ENCODE results near the gene ANXA10.
A peak's percentile ranks its signal among the peaks of the same experiment; 100 is the strongest.

Gene ANXA10

GRCh38 chr4:168119100-168119499, 26.8 kb downstream of the ANXA10 start:
- ChIA-PET POLR2A (no interaction called here), CTCF (no interaction called here)
- TF ChIP-seq ELF4 (IDR thresholded peaks at IDR 0.05) = no peak
- no peak for TF ChIP-seq FOXM1 (IDR thresholded peaks at IDR 0.05; ENCODE audit: borderline replicate concordance)
- no peak for TF ChIP-seq FOXK2 (IDR thresholded peaks at IDR 0.05)
- no peak for TF ChIP-seq SP1 (IDR thresholded peaks at IDR 0.05)
- TF ChIP-seq, protein P1, sequence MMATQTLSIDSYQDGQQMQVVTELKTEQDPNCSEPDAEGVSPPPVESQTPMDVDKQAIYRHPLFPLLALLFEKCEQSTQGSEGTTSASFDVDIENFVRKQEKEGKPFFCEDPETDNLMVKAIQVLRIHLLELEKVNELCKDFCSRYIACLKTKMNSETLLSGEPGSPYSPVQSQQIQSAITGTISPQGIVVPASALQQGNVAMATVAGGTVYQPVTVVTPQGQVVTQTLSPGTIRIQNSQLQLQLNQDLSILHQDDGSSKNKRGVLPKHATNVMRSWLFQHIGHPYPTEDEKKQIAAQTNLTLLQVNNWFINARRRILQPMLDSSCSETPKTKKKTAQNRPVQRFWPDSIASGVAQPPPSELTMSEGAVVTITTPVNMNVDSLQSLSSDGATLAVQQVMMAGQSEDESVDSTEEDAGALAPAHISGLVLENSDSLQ (IDR thresholded peaks at IDR 0.05) = no peak
- TF ChIP-seq SUZ12 (IDR thresholded peaks at IDR 0.05) = no peak
- TF ChIP-seq FOXA1 (IDR thresholded peaks at IDR 0.05) = no peak
- no peak for TF ChIP-seq CTBP1 (IDR thresholded peaks at IDR 0.05; ENCODE audit: borderline replicate concordance)
- TF ChIP-seq L3MBTL2 (conservative IDR thresholded peaks at IDR 0.05) = no peak
- no peak for TF ChIP-seq ZNF384 (IDR thresholded peaks at IDR 0.05)
- TF ChIP-seq TARDBP (IDR thresholded peaks at IDR 0.05) = no peak
- TF ChIP-seq ARNT (IDR thresholded peaks at IDR 0.05) = no peak
- TF ChIP-seq LEF1 (IDR thresholded peaks at IDR 0.05; ENCODE audit: borderline replicate concordance) = no peak
- no peak for TF ChIP-seq BHLHE40 (IDR thresholded peaks at IDR 0.05; ENCODE audit: borderline replicate concordance)
- TF ChIP-seq HDGF (IDR thresholded peaks at IDR 0.05; ENCODE audit: borderline replicate concordance) = no peak
- TF ChIP-seq NFRKB (IDR thresholded peaks at IDR 0.05) = no peak
- DNase-seq (ENCODE audit: extremely low spot score) = no peak

GRCh38 chr4:168119890-168120289, 27.6 kb downstream of the ANXA10 start:
- CTCF ChIA-PET = no interaction called here
- POLR2A ChIA-PET = no interaction called here
- no peak for DNase-seq (ENCODE audit: extremely low spot score)
- no peak for TF ChIP-seq NFRKB (IDR thresholded peaks at IDR 0.05)
- no peak for TF ChIP-seq SP1 (IDR thresholded peaks at IDR 0.05)
- TF ChIP-seq, protein P1 (IDR thresholded peaks at IDR 0.05) = no peak
- no peak for TF ChIP-seq LEF1 (IDR thresholded peaks at IDR 0.05; ENCODE audit: borderline replicate concordance)
- no peak for TF ChIP-seq ZNF384 (IDR thresholded peaks at IDR 0.05)
- TF ChIP-seq TARDBP (IDR thresholded peaks at IDR 0.05) = no peak
- no peak for TF ChIP-seq ELF4 (IDR thresholded peaks at IDR 0.05)
- TF ChIP-seq FOXK2 (IDR thresholded peaks at IDR 0.05) = no peak
- TF ChIP-seq BHLHE40 (IDR thresholded peaks at IDR 0.05; ENCODE audit: borderline replicate concordance) = no peak
- no peak for TF ChIP-seq FOXA1 (IDR thresholded peaks at IDR 0.05)
- TF ChIP-seq SUZ12 (IDR thresholded peaks at IDR 0.05) = no peak
- no peak for TF ChIP-seq HDGF (IDR thresholded peaks at IDR 0.05; ENCODE audit: borderline replicate concordance)
- TF ChIP-seq CTBP1 (IDR thresholded peaks at IDR 0.05; ENCODE audit: borderline replicate concordance) = no peak
- TF ChIP-seq ARNT (IDR thresholded peaks at IDR 0.05) = no peak
- TF ChIP-seq FOXM1 (IDR thresholded peaks at IDR 0.05; ENCODE audit: borderline replicate concordance) = no peak
- no peak for TF ChIP-seq L3MBTL2 (conservative IDR thresholded peaks at IDR 0.05)

GRCh38 chr4:168120811-168121210, 28.5 kb downstream of the ANXA10 start:
- POLR2A ChIA-PET = no interaction called here
- DNase-seq (ENCODE audit: extremely low spot score) = no peak
- TF ChIP-seq HDGF (IDR thresholded peaks at IDR 0.05; ENCODE audit: borderline replicate concordance) (no peak), TARDBP (IDR thresholded peaks at IDR 0.05) (no peak), FOXA1 (IDR thresholded peaks at IDR 0.05) (no peak)
- CTCF ChIA-PET = no interaction called here

- ChIA-PET POLR2A (no interaction called here), CTCF (no interaction called here)
- no peak for DNase-seq (ENCODE audit: extremely low spot score)
- TF ChIP-seq SUZ12 (IDR thresholded peaks at IDR 0.05) (no peak), ARNT (IDR thresholded peaks at IDR 0.05) (no peak), FOXK2 (IDR thresholded peaks at IDR 0.05) (no peak), ELF4 (IDR thresholded peaks at IDR 0.05) (no peak), TARDBP (IDR thresholded peaks at IDR 0.05) (no peak), CTBP1 (IDR thresholded peaks at IDR 0.05; ENCODE audit: borderline replicate concordance) (no peak), BHLHE40 (IDR thresholded peaks at IDR 0.05; ENCODE audit: borderline replicate concordance) (no peak), LEF1 (IDR thresholded peaks at IDR 0.05; ENCODE audit: borderline replicate concordance) (no peak), ZNF384 (IDR thresholded peaks at IDR 0.05) (no peak), SP1 (IDR thresholded peaks at IDR 0.05) (no peak), NFRKB (IDR thresholded peaks at IDR 0.05) (no peak), HDGF (IDR thresholded peaks at IDR 0.05; ENCODE audit: borderline replicate concordance) (no peak), FOXA1 (IDR thresholded peaks at IDR 0.05) (no peak), FOXM1 (IDR thresholded peaks at IDR 0.05; ENCODE audit: borderline replicate concordance) (no peak), L3MBTL2 (conservative IDR thresholded peaks at IDR 0.05) (no peak)
- TF ChIP-seq, protein P1 (IDR thresholded peaks at IDR 0.05) = no peak
Measured at GRCh38 chr4:168124008-168124641, 31.8 kb downstream of the ANXA10 start.

- DNase-seq (ENCODE audit: extremely low spot score) = no peak
- no peak for TF ChIP-seq FOXM1 (IDR thresholded peaks at IDR 0.05; ENCODE audit: borderline replicate concordance)
- no peak for TF ChIP-seq BHLHE40 (IDR thresholded peaks at IDR 0.05; ENCODE audit: borderline replicate concordance)
- no peak for TF ChIP-seq FOXA1 (IDR thresholded peaks at IDR 0.05)
- TF ChIP-seq, protein P1 (IDR thresholded peaks at IDR 0.05) = peak; percentile 73
- no peak for TF ChIP-seq SP1 (IDR thresholded peaks at IDR 0.05)
- no peak for TF ChIP-seq LEF1 (IDR thresholded peaks at IDR 0.05; ENCODE audit: borderline replicate concordance)
- TF ChIP-seq CTBP1 (IDR thresholded peaks at IDR 0.05; ENCODE audit: borderline replicate concordance) = no peak
- no peak for TF ChIP-seq ARNT (IDR thresholded peaks at IDR 0.05)
- ChIA-PET POLR2A (no interaction called here), CTCF (no interaction called here)
Measured at GRCh38 chr4:168126952-168127351, 34.6 kb downstream of the ANXA10 start.
